Small intestine (tissue), 7 donors: ENCODE measurements around the gene HUS1B. TPM values are rescaled to one million over a fixed set of nuclear protein-coding genes. Genes with fewer than 3 reads are reported as not detected.
"Not testable (repeated sequence)": the region's sequence is repeated elsewhere in the genome, so short reads cannot be mapped to it uniquely, and the experiment has no call there.

ENCODE experiments used
- DNase-seq, 2 donors: peaks; one replicate each; pipeline versions ENCODE4 v3.0.0 to v3.0.0-alpha.2; 2013
- FAIRE-seq: peaks from 2 replicates; lab custom pipeline; 2012; peaks lifted over from hg19 to GRCh38; lab: Jason Lieb, UNC
- H3K27ac ChIP-seq, 3 donors: one replicate each; pipeline ENCODE4 v1.5.1; 2013; ENCODE audit warnings: low read length in 2 of 3, mild to moderate bottlenecking in 2 of 3, control low read depth in 1 of 3, inconsistent platforms in 1 of 3, low read depth in 1 of 3, moderate library complexity in 1 of 3
- H3K27me3 ChIP-seq, 3 donors: one replicate each; pipeline ENCODE4 v1.6.1; 2013; ENCODE audit warnings: low read length in 3 of 3, inconsistent platforms in 1 of 3; ENCODE audit not compliant: control insufficient read depth in 3 of 3, insufficient read depth in 3 of 3
- H3K36me3 ChIP-seq, 3 donors: one replicate each; pipeline ENCODE4 v1.6.1; 2013; ENCODE audit warnings: low read length in 3 of 3, inconsistent platforms in 1 of 3, low read depth in 1 of 3, mild to moderate bottlenecking in 1 of 3, moderate library complexity in 1 of 3; ENCODE audit not compliant: control insufficient read depth in 3 of 3, insufficient read depth in 2 of 3
- H3K4me1 ChIP-seq, 3 donors: one replicate each; pipeline ENCODE4 v1.6.1; 2013; ENCODE audit warnings: low read length in 2 of 3, inconsistent platforms in 1 of 3, low read depth in 1 of 3, mild to moderate bottlenecking in 1 of 3, moderate library complexity in 1 of 3; ENCODE audit not compliant: control insufficient read depth in 3 of 3, insufficient read depth in 2 of 3
- H3K4me3 ChIP-seq, 3 donors: one replicate each; pipeline ENCODE4 v1.5.1; 2013; ENCODE audit warnings: low read length in 3 of 3, control low read depth in 1 of 3, inconsistent platforms in 1 of 3, low read depth in 1 of 3, mild to moderate bottlenecking in 1 of 3, moderate library complexity in 1 of 3
- H3K9me3 ChIP-seq, 2 donors: one replicate each; pipeline ENCODE4 v1.6.1; 2013; ENCODE audit warnings: low read depth in 1 of 2, low read length in 1 of 2; ENCODE audit not compliant: control insufficient read depth in 2 of 2, insufficient read depth in 1 of 2
- WGBS, 3 donors: extraction: QIAGEN DNeasy Blood & Tissue Kit; methylation state at CpG; one replicate each; pipeline ENCODE4 v1.1.7; 2013; 5-methylcytosine and 5-hydroxymethylcytosine counted together
- polyA plus RNA-seq, 4 donors: library from polyadenylated mRNA; stranded (reverse) in 3 of 4; unstranded in 1 of 4; fragments of 200-250 nt in 3 of 4; fragments of 120-200 nt in 1 of 4; gene quantifications; one replicate each; pipeline versions ENCODE4 v1.2.1 to v1.2.3, GENCODE V29; 2013
- donor health status: healthy with polysubstance abuse.
- donor health status: control.
- donor health status: control.
- donor health status: Bipolar disorder and iron deficiency.
- donor health status: healthy.

HUS1B gene
- polyA plus RNA-seq, 4 donors, result 0.19 to 0.27 TPM; not detected in 2

DNA sequence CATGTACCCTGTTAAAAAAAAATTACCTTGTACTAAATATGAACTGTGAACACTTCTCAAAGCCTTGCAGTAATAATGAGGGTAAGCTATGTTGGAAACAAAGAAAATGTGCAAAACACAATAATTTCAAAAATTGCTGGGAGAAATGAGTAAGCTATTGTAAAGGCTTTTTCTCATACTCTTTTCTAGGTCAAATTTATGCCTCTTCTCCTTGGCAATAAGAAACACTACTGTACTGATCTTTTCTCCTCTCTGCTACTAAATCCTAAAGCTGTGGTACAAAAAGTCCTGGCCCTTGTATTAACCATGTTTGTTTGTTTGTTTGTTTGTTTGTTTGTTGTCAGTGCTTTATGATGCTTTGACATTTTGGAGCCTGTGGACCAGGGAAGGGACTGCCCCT, 17.5 kb upstream of the HUS1B start:
- Histone ChIP-seq H3K27me3 (no peaks in the 10 kb centered on the region), H3K36me3 (peaks cover 0 to 2% (median 0%) of the 10 kb centered on the region in 3 donors), H3K27ac (no peak overlapping the region), H3K4me3 (no peak overlapping the region), H3K4me1 (no peaks in the 10 kb centered on the region), H3K9me3 (no peaks in the 10 kb centered on the region)
- DNase-seq (no peak), FAIRE-seq (no peak)

DNA sequence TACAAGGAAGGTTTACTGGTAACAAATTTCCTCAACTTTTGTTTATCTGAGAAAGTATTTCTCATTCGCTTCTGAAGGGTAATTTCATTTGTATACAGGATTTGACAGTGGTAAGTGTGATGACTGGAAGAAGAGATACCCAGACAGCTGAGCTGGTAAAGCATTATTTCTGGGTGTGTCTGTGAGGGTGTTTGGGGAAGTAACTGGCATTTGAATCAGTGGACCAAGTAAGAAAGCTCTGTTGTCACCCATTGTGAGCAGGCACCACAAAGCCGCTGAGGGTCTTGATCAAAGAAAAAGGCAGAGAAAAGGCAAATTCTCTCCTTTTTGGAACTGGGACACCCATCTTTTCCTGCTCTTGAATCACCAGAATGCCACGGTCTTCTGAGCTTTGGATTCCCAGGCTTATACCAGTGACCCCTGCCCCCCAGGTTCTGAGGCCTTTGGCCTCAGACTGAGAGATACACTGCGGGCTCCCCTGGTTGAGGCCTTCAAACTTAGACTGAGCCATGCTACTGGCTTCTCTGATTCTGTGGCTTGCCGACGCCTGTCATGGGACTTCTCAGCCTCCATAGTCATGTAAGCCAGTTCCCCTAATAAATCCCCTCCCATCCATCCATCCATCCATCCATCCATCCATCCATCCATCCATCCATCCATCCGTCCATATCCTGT, 10.5 kb upstream of the HUS1B start:
- Histone ChIP-seq H3K27me3 (no peaks in the 10 kb centered on the region), H3K4me3 (no peak overlapping the region), H3K36me3 (peaks cover 0 to 5% (median 0%) of the 10 kb centered on the region in 3 donors), H3K27ac (no peak overlapping the region), H3K4me1 (no peaks in the 10 kb centered on the region), H3K9me3 (no peaks in the 10 kb centered on the region)
- no peak for FAIRE-seq
- 95 to 100% (median 96%) methylated on average over 1 to 6 of the region's 7 CpGs for WGBS, 3 donors
- DNase-seq, result no peak

DNA sequence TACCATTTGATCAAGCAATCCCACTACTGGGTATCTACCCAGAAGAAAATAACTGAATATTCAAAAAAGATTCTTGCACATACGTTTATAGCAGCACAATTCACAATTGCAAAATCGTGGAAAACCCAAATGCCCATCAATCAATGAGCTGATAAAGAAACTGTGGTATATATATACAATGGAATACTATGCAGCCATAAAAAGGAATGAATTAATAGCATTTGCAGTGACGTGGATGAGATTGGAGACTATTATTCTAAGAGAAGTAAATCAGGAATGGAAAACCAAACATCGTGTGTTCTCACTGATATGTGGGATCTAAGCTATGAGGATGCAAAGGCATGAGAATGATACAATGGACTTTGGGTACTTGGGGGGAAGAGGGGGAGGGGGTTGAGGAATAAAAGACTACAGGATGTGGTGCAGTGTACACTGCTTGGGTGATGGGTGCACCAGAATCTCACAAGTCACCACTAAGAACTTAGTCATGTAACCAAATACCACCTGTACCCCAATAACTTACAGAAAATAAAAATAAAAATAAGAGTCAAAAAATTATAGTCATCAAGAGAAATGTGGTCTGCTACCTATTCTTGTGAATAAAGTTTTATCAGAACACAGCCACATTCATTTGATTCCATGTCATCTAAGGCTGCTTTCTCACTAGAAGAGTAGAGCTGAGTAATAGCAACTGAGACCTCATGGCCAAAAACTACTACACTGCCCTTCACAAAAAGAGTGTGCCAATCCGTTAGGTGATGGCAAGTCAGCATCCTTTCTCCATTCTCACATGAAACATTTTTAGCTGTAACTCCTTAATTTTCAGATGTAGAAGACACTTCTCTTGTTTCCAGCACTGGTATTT, 8.7 kb upstream of the HUS1B start:
- H3K36me3 ChIP-seq, result peaks cover 0 to 5% (median 0%) of the 10 kb centered on the region in 3 donors
- WGBS, 3 donors, result 93 to 98% (median 96%) methylated on average over 5 of the region's 5 CpGs
- no peak overlapping the region for H3K27ac ChIP-seq
- H3K4me1 ChIP-seq, result no peaks in the 10 kb centered on the region
- FAIRE-seq (no peak), DNase-seq (no peak)
- H3K27me3 ChIP-seq, result no peaks in the 10 kb centered on the region
- H3K4me3 ChIP-seq, result no peak overlapping the region
- no peaks in the 10 kb centered on the region for H3K9me3 ChIP-seq

DNA sequence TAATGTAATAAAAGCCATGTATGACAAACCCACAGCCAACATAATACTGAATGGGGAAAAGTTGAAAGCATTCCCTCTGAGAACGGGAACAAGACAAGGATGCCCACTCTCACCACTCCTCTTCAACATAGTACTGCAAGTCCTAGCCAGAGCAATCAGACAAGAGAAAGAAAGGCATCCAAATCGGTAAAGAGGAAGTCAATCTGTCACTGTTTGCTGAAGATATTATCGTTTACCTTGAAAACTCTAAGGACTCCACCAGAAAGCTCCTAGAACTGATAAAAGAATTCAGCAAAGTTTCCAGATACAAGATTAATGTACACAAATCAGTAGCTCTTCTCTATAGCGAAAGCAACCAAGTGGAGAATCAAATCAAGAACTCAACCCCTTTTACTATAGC, 6.9 kb upstream of the HUS1B start:
- not testable (repeated sequence) for FAIRE-seq, H3K9me3 ChIP-seq, DNase-seq, H3K4me1 ChIP-seq, H3K27ac ChIP-seq, H3K4me3 ChIP-seq, H3K36me3 ChIP-seq, H3K27me3 ChIP-seq
- WGBS, 3 donors, result 68 to 71% (median 70%) methylated on average over 4 of the region's 4 CpGs

DNA sequence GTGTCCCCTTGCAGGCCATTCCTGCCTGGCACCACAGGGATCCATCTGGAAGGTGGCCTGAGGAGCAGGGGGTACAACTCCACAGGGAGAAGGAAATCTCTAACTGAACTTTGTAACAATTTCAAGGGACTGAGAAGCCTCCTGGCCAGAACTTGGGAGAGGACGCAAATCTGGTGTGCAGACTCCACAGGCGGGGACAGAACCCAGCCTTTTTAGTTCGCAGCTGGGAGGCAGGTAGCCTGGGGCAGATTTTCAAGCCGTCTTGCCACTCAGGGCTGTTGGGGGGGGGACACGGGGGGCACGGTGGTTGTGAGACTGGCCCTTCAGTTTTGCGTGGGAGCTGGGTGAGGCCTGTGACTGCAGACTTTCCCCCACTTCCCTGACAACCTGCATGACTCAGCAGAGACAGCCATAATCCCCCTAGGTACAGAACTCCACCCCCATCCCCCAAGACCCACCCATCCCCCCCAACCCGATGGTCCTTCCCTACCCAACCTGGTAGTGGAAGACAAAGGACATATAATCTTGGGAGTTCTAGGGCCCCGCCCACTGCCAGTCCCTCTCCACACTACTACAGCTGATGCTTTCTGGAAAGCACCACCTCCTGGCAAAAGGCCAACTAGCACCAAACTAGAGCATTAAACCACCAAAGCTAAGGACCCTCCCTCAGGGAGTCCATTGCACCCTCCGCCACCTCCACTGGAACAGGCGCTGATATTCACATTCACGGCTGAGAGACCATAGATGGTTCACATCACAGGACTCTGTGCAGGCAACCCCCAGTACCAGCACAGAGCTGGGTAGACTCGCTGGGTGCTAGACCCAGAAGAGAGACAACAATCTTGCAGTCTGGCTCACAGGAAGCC, 3.0 kb upstream of the HUS1B start:
- 77 to 87% (median 77%) methylated on average over 13 of the region's 13 CpGs for WGBS, 3 donors
- H3K9me3 ChIP-seq, result no peaks in the 10 kb centered on the region

DNA sequence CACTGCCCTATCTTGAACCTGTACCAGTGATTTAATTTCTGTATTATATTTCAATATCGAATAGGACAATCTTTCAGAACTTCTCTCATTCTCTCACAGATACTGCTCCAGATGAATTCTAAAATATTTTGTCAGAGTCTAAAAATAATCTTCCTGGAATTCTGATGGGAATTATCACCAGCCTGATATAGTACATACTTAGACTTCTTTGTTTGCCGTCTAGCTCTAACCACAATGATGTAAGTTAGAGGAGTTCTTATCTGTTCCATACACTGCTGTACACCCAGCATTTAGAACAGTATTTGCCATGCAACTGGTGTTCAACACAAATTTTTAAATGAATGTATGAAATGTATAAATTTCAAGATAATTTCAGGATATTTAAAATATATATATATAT, 1.3 kb upstream of the HUS1B start:
- H3K4me3 ChIP-seq, result no peak overlapping the region
- FAIRE-seq (no peak), DNase-seq (no peak)
- H3K4me1 ChIP-seq, result no peaks in the 10 kb centered on the region
- no peaks in the 10 kb centered on the region for H3K27me3 ChIP-seq
- H3K27ac ChIP-seq, result no peak overlapping the region
- H3K9me3 ChIP-seq, result no peaks in the 10 kb centered on the region
- WGBS, 3 donors, result 52 to 85% (median 83%) methylated on average over 2 of the region's 2 CpGs
- H3K36me3 ChIP-seq, result peaks cover 4 to 9% (median 6%) of the 10 kb centered on the region in 3 donors

More for the DNA sequence above, 3.0 kb upstream of the HUS1B start:
- FAIRE-seq (no peak), DNase-seq (no peak)
- no peak overlapping the region for H3K4me3 ChIP-seq
- no peaks in the 10 kb centered on the region for H3K27me3 ChIP-seq
- H3K36me3 ChIP-seq, result peaks cover 4 to 9% (median 6%) of the 10 kb centered on the region in 3 donors
- H3K27ac ChIP-seq, result no peak overlapping the region
- no peaks in the 10 kb centered on the region for H3K4me1 ChIP-seq

DNA sequence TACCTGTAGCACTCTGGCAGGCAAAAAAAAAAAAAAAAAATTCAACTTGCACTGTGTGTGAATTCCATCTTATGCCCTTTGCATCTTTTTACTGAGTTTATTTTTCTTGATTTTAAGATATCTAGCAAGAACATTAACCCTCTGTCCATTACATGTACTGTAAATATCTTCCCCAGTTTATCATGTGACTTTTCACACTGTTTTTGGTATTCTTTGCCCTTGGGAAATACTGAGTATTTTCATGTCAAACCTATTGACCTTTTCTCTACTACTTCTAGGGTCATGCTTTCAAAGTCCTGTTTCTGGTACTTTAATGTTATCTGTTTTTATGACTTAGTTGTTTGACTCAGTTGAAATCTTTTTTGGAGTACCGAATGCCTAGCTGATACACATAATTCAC, 843 bp upstream of the HUS1B start:
- Histone ChIP-seq H3K27me3 (no peaks in the 10 kb centered on the region), H3K36me3 (peaks cover 4 to 9% (median 6%) of the 10 kb centered on the region in 3 donors), H3K27ac (no peak overlapping the region), H3K9me3 (no peaks in the 10 kb centered on the region), H3K4me3 (no peak overlapping the region), H3K4me1 (no peaks in the 10 kb centered on the region)
- DNase-seq (no peak), FAIRE-seq (no peak)
- 71 to 79% (median 74%) methylated on average over 1 of the region's 1 CpG for WGBS, 3 donors

DNA sequence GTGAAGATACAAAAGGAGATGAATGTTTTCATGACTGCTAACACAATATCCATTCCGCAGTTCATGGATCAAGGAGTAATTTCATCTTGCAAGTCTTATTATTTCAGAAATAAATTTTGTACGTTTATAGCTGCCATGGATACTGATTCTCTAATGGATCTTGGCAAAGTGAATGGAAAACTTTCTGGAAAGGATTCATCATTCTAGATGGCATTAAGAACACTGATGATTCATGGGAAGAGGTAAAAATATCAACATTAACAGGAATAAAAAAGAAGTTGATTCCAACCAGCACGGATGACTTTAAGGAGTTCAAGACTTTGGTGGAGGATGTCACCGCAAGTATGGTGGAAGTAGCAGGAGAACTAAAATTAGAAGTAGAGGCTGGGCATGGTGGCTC, 2.8 kb downstream of the HUS1B start:
- no peak overlapping the region for H3K27ac ChIP-seq
- no peaks in the 10 kb centered on the region for H3K9me3 ChIP-seq
- peaks cover 4 to 9% (median 6%) of the 10 kb centered on the region in 3 donors for H3K36me3 ChIP-seq
- H3K4me1 ChIP-seq, result no peaks in the 10 kb centered on the region
- no peaks in the 10 kb centered on the region for H3K27me3 ChIP-seq
- DNase-seq, result no peak
- no peak for FAIRE-seq
- H3K4me3 ChIP-seq, result no peak overlapping the region
- 79 to 96% (median 94%) methylated on average over 4 of the region's 4 CpGs for WGBS, 3 donors
